ENCODE data around the gene SND1.

The SND1 gene

DNA sequence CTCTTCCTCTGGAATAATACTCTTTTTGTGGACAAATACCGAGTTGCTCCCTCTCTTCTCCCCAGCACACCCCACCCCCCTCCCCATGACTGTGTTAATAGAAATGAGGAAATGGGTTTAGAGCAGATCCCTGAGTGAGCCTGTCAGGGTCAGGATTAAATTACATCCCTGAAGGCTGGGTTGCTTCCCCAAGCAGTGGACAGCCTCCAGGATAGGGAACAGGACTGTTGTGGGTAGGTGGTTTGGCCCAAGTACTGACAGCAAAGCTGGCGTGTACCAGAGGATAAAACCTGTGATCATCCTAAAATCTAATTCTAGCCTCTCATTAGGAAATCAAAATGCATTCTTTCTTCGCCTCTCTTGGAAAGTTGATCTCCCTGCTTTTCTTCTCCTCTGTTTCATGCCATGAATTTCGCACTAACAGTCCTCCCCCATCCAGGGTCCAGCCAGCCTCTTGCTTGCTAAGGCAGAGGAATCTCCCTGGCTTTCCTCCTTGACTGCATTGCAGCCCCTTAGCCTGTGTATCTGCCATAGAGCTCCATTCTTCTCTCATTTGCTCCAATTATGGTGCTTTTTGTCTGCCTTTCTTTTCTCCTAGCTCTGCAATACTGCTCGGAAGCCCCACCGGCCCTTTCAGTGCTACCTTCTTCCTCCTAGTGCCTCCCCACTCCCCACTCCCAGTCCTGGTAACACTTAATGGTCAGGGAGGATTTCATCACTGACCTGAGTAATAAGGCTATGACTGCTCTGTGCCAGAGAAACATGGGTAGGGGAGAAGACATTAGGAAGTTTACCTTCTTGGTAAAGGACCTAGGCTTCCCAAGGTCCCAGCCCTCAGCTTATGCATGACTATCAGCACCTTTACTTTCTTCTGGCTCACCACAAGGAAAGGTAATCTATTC, 370.9 kb downstream of the SND1 start:
- TF ChIP-seq POLR2A (IDR thresholded peaks at IDR 0.05; ENCODE audit: low read length) (no peak), GATA1 (IDR thresholded peaks at IDR 0.05; ENCODE audit: low read depth, low read length) (no peak)
- no peak for DNase-seq

DNA sequence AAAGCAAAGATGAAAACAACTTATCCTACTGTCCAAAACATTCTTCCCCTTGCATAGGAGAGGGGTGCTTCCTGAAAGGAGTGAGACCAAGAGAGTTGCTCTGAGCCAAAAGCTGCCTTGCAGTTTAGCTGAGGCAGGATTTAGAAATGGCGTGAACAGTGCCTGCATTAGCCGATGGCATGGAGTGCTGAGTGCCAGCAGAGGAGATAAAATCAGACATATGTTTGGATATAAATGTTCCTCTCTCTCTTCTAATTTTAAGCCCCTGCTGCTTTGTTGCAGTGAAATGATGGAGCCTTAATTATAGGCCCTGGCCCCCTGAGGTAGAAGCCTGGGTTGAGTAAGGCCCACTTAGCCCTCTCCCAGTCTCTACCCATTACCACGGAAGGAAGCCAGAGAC, 372.2 kb downstream of the SND1 start:
- DNase-seq: no peak
- TF ChIP-seq POLR2A (IDR thresholded peaks at IDR 0.05; ENCODE audit: low read length): no peak
- TF ChIP-seq GATA1 (IDR thresholded peaks at IDR 0.05; ENCODE audit: low read depth, low read length): no peak

DNA sequence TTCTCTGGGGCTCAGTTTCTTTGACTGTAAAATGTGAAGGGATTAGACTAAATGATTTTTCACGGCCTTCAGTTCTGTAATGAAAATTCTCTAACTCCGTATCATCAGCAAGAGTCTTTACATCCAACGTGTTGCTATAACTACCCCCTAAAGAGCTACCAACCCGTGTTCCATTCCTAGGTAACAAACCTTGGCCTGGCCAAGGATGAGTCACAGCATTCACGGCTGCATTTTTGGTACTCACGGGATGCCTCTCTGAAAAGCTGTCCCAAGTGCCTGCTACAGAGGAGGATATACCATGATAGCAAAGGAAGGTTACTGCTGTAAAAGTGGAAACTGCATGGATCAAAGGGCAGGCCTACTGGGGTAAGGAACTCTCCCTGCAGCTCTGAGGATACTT, 373.4 kb downstream of the SND1 start:
- no peak for TF ChIP-seq GATA1 (IDR thresholded peaks at IDR 0.05; ENCODE audit: low read depth, low read length)
- TF ChIP-seq POLR2A (IDR thresholded peaks at IDR 0.05; ENCODE audit: low read length): no peak
- no peak for DNase-seq

DNA sequence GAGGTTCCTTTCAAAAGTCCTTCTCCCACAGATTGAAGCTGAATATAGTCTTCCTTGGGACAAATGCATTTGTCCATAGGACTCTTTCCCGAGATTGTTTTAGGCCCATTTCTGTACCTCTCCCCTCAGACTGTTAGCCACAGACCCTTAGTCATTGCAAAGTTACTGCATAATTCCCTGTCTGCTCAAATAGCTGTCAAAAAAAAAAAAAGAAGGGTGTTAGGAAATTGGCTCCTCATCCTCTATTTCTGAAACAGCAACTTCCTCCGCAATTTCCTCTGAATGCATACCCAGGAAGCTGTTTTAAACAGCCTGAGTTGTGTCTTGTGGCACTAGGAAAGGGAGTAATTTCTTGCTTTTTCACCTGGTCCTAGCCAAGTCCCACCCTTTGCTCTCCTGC, 373.8 kb downstream of the SND1 start:
- no peak for DNase-seq
- TF ChIP-seq GATA1 (IDR thresholded peaks at IDR 0.05; ENCODE audit: low read depth, low read length) (no peak), POLR2A (IDR thresholded peaks at IDR 0.05; ENCODE audit: low read length) (no peak)

DNA sequence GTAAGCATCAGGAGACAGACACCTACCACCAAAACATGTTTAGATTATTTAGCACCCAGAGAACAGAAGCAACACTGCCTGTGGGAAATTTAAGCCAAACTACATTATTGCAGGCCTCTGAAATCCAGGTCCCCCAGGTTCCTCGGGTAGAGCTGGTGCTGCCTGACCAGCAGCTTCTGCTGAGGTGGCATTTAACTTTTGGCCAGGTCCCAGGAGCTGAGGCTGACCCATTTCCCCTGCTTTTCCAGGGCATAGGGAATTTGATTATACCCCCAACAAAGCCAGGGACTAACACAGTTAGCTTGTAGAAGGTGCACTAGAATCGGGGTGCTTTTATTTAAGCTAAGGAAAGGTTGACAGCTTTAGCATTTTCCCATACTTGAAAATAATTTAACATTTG, 374.6 kb downstream of the SND1 start:
- TF ChIP-seq GATA1 (IDR thresholded peaks at IDR 0.05; ENCODE audit: low read depth, low read length): no peak
- no peak for TF ChIP-seq POLR2A (IDR thresholded peaks at IDR 0.05; ENCODE audit: low read length)
- DNase-seq: no peak

DNA sequence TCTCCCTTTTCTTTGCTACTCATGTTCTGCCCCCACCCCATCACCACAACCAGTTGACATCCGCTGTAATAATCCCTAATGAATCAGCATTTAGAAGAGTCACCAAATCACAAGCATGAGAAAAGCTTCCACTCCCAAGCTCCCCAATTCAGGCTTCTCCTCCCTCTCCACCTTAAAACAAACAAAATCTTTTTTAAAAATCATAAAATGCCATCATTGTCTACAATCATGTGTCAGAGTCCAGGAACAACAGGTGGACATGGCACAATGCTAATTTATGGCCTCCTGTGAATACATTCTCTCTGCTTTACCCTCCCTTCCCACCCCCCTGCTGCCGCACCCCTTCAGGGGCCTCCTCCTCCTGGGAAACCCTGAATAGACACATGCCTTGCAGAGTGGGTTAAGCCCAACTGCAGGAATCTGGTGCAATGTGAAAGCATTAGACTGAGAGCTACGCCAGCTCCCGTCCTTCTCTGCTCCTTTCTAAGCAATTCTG, 375.5 kb downstream of the SND1 start:
- TF ChIP-seq POLR2A (IDR thresholded peaks at IDR 0.05; ENCODE audit: low read length): no peak
- no peak for TF ChIP-seq GATA1 (IDR thresholded peaks at IDR 0.05; ENCODE audit: low read depth, low read length)
- DNase-seq: no peak

DNA sequence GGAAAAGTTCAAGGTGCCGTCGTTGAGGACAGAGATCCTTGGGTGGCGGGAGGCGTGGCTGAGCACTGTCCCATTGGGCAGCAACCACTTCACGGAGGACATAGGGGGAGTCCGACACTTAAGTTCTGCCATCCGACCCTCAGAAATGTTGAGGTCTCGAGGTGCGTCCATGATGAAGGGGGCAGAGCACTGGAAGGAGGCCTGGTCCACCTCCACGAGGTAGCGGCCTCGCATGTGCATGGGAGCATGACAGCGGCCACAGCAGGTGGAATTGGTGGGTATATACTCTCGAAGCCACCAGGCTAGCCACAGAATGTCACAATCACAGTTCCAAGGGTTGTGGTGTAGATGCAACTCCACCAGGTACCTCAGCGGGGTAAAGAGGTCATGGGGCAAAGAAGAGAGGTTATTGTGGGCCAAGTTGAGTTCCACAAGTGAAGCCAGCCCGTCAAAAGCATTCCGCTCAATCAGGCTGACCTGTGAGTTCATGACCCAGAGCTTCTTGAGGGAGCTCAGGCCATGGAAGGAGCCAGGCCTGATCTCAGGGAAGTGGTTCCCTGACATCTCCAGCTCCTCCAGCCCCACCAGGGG, 377.5 kb downstream of the SND1 start:
- no peak for DNase-seq
- TF ChIP-seq POLR2A (IDR thresholded peaks at IDR 0.05; ENCODE audit: low read length) (no peak), GATA1 (IDR thresholded peaks at IDR 0.05; ENCODE audit: low read depth, low read length) (no peak)

DNA sequence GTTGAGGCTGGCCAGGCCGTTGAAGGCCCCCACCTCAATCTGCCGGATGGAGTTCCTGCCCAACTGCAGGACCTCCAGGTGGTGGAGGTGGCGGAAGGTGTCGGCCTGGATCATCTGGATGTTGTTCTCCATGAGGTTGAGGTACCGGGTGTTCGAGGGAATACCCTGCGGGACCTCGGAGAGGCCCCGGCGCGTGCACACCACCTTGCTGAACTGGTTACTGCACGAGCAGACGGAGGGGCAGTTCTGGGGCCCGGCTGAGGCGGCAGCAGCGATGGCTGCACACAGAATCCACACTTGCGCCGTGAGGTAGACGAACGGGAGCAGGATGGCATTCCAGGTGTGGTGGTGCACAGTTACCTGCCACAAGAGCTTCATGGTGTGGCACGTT, 378.3 kb downstream of the SND1 start:
- no peak for DNase-seq
- TF ChIP-seq POLR2A (IDR thresholded peaks at IDR 0.05; ENCODE audit: low read length) (no peak), GATA1 (IDR thresholded peaks at IDR 0.05; ENCODE audit: low read depth, low read length) (no peak)

DNA sequence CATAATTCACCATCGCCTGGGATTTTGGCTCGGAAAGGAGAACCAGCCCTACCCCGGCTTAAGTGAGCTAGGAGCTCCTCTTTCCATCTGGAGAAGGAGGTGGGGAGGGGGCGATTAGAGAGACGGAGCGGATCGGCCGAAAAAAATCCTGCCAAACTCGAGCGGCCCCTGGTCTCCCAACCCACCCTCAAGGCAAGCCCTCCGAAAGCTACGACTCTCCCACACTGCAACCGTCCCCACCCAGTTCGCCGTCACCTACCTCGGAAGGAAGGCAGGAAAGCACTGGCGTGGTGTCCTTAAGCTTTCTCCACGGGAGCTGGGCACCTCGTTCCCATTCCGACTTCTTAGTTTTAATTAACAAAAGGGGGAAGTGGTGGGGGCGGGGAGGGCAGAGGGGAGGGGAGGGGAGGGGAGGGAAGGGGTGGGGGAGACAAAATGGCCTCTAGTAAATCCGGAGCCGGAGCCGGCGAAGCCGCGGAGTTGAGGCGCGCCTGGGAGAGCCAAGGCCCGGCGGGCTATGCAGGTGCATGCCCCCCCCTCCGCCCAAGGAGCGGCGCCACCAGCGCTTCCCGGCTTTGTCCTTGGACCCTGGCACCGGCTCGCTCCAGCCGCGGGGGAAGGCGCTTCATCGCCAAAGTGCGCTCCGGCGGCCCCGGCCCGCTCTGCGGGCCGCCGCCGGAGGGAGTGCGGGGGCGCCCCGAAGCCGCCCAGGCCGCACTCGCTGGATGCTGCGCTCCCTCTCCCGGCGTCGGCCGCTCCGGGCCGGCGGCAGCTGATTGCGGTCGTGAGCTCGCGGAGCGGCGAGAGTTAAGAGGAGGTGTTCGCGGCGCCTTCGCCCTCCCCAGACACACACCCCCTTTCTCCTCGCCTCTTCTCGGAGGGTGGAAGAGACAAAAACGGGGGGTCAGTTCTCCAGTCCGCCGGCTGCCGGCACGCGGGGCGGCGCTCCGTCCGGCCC, 378.9 kb downstream of the SND1 start, which contains the start of gene LRRC4:
LRRC4 (minus strand) TSS at position 784 of the 958 bp plus-strand sequence. CDS start 797 bp downstream, outside the sequence.
- no peak for TF ChIP-seq GATA1 (IDR thresholded peaks at IDR 0.05; ENCODE audit: low read depth, low read length)
- no peak for TF ChIP-seq POLR2A (IDR thresholded peaks at IDR 0.05; ENCODE audit: low read length)
- peak; percentile 75 to 77 for DNase-seq

DNA sequence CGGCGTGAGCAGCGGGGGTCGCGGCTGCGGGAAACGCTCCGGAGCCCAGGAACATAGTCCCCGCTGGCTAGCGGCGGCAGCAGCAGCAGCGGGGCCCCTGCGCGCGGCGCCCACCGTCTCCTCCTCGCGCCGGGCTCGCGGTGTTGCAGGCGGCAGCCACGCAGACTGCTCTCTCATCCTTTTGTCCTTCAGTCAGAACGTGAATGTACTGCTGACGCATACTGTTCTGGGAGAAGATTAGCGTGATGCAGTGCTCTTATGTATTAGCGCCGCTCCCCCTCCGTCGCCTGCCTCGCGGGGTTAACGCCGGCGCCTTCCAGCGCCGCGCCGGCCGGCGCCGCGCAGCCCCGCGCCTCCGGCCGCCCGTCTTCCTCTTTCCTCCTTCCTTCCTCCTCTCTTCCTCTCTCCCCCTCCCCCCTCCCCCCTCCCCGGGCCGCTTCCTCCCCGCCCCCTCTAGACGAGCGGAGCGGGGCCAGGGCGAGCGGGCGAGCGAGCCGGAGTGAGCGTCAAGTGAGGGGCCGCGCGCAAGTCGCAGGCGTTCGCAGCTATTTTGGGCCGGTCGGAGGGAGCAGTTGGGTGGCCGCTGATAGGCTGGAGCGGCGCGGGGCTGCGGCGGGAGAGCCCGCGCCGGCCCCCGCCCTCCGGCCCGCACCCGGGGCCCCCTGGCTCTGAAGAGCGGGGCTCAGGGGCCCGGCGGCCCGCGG, 380.1 kb downstream of the SND1 start:
- peak; percentile 87 to 88 for DNase-seq
- TF ChIP-seq POLR2A (IDR thresholded peaks at IDR 0.05; ENCODE audit: low read length) (no peak), GATA1 (IDR thresholded peaks at IDR 0.05; ENCODE audit: low read depth, low read length) (no peak)

DNA sequence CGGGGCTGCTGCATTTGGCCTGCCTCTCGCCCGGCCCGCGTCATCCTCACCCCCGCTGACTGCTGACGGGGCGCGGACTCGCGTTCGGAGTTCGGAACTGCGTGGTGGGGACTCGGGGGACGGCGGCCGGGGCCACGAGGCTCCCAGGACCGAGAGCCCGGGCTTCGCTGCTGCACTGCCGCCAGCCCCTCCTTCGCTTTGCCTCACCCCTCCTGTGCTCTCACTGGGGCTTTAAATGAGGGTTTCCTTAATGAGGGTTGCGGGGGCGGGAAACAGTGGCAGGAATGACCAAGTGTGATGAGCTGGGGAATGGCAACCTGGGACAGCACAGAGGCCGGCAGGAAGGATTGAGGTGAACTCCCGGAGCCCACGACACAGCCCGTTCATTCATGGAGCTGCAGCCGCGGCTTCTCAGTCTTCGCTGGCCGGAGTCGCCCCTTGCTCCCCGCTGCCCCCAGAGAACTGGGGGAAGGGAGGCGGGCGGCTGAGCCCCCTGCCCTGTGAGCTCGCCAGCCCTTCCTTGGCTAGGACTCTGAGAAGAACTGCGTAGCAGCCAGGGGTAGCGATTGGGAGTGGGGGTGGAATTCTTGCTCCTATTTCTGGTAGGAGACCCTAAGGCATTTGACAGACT, 380.7 kb downstream of the SND1 start:
- DNase-seq: peak; percentile 69 to 71
- TF ChIP-seq GATA1 (IDR thresholded peaks at IDR 0.05; ENCODE audit: low read depth, low read length) (no peak), POLR2A (IDR thresholded peaks at IDR 0.05; ENCODE audit: low read length) (no peak)

DNA sequence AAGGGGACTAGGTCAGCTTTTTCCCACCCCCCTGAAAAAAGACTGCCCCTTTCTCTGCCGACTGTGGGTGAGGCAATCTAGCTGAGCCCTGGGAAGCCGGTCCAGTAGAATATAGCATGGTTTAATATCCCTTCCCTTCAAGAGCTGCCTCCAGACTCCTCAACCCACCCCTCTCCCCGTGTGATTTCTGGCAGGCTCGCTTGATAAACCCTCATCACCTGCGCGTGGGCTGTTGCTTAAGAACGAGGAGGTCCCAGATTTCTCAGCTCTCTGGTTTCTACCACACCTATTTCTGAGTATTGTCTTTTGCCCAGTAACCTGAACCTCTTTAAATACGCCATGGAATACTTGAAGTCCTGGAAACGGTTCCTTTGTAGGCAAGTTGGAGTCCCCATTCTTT, 381.3 kb downstream of the SND1 start:
- DNase-seq: no peak
- TF ChIP-seq GATA1 (IDR thresholded peaks at IDR 0.05; ENCODE audit: low read depth, low read length): no peak
- no peak for TF ChIP-seq POLR2A (IDR thresholded peaks at IDR 0.05; ENCODE audit: low read length)

DNA sequence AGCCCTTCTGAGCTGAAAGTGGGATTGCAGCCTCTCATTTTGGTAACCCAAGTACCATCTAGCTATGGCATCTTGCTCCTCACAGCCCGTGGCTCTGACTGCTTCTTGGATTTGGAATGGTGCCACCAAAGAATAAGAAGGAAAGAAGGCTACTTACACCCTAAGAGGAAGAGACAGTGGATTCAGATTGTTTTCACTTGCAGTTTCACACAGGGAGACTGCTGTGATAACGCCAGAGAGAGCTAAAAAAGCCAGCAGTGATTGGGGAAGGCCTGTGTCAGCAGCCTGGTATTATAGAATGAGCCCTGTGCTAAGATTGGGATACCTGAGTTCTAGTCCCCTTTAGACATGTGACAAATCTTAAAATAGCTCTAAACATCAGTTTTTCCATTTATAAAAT, 382.8 kb downstream of the SND1 start:
- DNase-seq: no peak
- no peak for TF ChIP-seq POLR2A (IDR thresholded peaks at IDR 0.05; ENCODE audit: low read length)
- TF ChIP-seq GATA1 (IDR thresholded peaks at IDR 0.05; ENCODE audit: low read depth, low read length): no peak

Data from erythroblast (primary cell).